Epithelial cell of proximal tubule (primary cell): Measurements from ENCODE around the gene HTR2B. TPM values are rescaled to one million over a fixed set of nuclear protein-coding genes. Genes with fewer than 3 reads are reported as not detected.
A peak's percentile ranks its signal among the peaks of the same experiment; 100 is the strongest.
"Not testable (repeated sequence)": the region's sequence is repeated elsewhere in the genome, so short reads cannot be mapped to it uniquely, and the experiment has no call there.

Experiments
- DNase-seq: peaks from one replicate; pipeline ENCODE4 v3.0.0-alpha.2; 2011; ENCODE audit warnings: low read depth
- H3K4me3 ChIP-seq: 2 replicates; pipeline ENCODE4 v1.5.1; 2011; ENCODE audit warnings: low read depth, mild to moderate bottlenecking, low read length
- CTCF ChIP-seq: conservative IDR thresholded peaks from 2 replicates; pipeline ENCODE4 v1.5.1; 2012; ENCODE audit warnings: low read depth, mild to moderate bottlenecking, low read length
- total RNA-seq: library from RNA; depleted of rRNA; stranded (reverse); fragments of >200 nt; gene quantifications from 2 replicates; pipeline ENCODE4 v1.2.3, GENCODE V29; 2015

Gene HTR2B
- total RNA-seq, 1 donor from 2014 or later = not detected

- TF ChIP-seq CTCF = no peak
- DNase-seq = no peak
- H3K4me3 ChIP-seq = no peak overlapping the region
Measured at GRCh38 chr2:231159306-231159705, 34.5 kb upstream of the HTR2B start.

GRCh38 chr2:231152800-231153557, 28.1 kb upstream of the HTR2B start:
- no peak for DNase-seq
- no peak overlapping the region for H3K4me3 ChIP-seq
- TF ChIP-seq CTCF = no peak

- no peak for TF ChIP-seq CTCF
- no peak for DNase-seq
- H3K4me3 ChIP-seq = no peak overlapping the region
Measured at GRCh38 chr2:231146665-231147064, 21.8 kb upstream of the HTR2B start.

GRCh38 chr2:231144896-231145295, 20.1 kb upstream of the HTR2B start:
- no peak overlapping the region for H3K4me3 ChIP-seq
- peak; percentile 35 for DNase-seq
- TF ChIP-seq CTCF = no peak

- not testable (repeated sequence) for H3K4me3 ChIP-seq, DNase-seq
Measured at GRCh38 chr2:231140808-231141207, 16.0 kb upstream of the HTR2B start.

- TF ChIP-seq CTCF = no peak
- H3K4me3 ChIP-seq = no peak overlapping the region
- DNase-seq = no peak
Measured at GRCh38 chr2:231139796-231140195, 15.0 kb upstream of the HTR2B start.

- no peak for TF ChIP-seq CTCF
- no peak for DNase-seq
- H3K4me3 ChIP-seq = no peak overlapping the region
Measured at GRCh38 chr2:231138699-231139098, 13.9 kb upstream of the HTR2B start.
